ENCODE data around the gene FANCM.

DNA sequence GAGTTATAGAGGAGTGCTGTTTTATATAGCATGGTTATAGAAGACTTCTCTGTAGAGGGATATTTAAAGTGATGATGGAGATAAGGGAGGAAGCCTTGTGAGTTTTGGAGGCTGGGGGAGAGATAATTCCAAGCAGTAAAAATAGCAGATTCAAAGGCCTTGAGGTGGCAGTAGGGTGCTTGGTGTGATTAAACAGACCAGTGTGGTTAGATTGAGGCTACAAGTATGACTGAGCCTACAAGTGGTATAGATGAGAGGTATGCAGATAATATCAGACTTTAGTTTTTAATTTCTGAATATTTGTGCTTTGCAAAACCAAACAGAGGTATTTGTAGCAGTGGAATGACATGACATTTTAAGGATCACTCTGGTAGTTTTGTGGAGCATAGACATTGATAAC, 20.3 kb downstream of the FANCM start:
- TF ChIP-seq, protein P1, sequence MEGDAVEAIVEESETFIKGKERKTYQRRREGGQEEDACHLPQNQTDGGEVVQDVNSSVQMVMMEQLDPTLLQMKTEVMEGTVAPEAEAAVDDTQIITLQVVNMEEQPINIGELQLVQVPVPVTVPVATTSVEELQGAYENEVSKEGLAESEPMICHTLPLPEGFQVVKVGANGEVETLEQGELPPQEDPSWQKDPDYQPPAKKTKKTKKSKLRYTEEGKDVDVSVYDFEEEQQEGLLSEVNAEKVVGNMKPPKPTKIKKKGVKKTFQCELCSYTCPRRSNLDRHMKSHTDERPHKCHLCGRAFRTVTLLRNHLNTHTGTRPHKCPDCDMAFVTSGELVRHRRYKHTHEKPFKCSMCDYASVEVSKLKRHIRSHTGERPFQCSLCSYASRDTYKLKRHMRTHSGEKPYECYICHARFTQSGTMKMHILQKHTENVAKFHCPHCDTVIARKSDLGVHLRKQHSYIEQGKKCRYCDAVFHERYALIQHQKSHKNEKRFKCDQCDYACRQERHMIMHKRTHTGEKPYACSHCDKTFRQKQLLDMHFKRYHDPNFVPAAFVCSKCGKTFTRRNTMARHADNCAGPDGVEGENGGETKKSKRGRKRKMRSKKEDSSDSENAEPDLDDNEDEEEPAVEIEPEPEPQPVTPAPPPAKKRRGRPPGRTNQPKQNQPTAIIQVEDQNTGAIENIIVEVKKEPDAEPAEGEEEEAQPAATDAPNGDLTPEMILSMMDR (IDR thresholded peaks at IDR 0.05; ENCODE audit: low read length) = no peak
- TF ChIP-seq EZH2 (IDR thresholded peaks at IDR 0.05; ENCODE audit: borderline replicate concordance, low read length) = no peak
